Neuronal stem cell (in vitro differentiated cells): ENCODE results near the gene ITGA8.

Experiments
- DNase-seq: peaks from one replicate; pipeline ENCODE4 v3.0.0-alpha.2; 2013; ENCODE audit warnings: low spot score
- H2AFZ ChIP-seq: one replicate; pipeline ENCODE4 v1.6.1; 2013; ENCODE audit warnings: mild to moderate bottlenecking, low read length, inconsistent platforms
- H2AK5ac ChIP-seq: 2 replicates; pipeline ENCODE4 v1.6.1; 2013; ENCODE audit warnings: low read depth, mild to moderate bottlenecking, inconsistent platforms, low read length, moderate library complexity, mixed read lengths
- H2BK120ac ChIP-seq: 2 replicates; pipeline ENCODE4 v1.6.1; 2013; ENCODE audit warnings: low read depth, mild to moderate bottlenecking, inconsistent platforms, low read length, moderate library complexity, mixed read lengths
- H2BK12ac ChIP-seq: one replicate; pipeline ENCODE4 v1.6.1; 2013; ENCODE audit warnings: low read length, inconsistent platforms
- H2BK15ac ChIP-seq: 2 replicates; pipeline ENCODE4 v1.6.1; 2013; ENCODE audit warnings: mild to moderate bottlenecking, low read length, inconsistent platforms, mixed read lengths
- H2BK5ac ChIP-seq: one replicate; pipeline ENCODE4 v1.6.1; 2013; ENCODE audit warnings: inconsistent platforms, mild to moderate bottlenecking, low read length, moderate library complexity
- H3K14ac ChIP-seq: one replicate; pipeline ENCODE4 v1.6.1; 2013; ENCODE audit warnings: low read length, inconsistent platforms
- H3K18ac ChIP-seq: 2 replicates; pipeline ENCODE4 v1.6.1; 2013; ENCODE audit warnings: low read length, inconsistent platforms
- H3K23ac ChIP-seq: 2 replicates; pipeline ENCODE4 v1.6.1; 2013; ENCODE audit warnings: low read depth, mild to moderate bottlenecking, mixed read lengths, low read length, inconsistent platforms; ENCODE audit not compliant: poor library complexity
- H3K27ac ChIP-seq: replicated peaks from 3 replicates; pipeline ENCODE4 v1.5.1; 2013; ENCODE audit warnings: low read length, inconsistent platforms
- H3K27me3 ChIP-seq, 3 experiments: 2 replicates each; pipeline ENCODE4 v1.6.1; 2013; ENCODE audit warnings: low read length in 3 of 3, mild to moderate bottlenecking in 2 of 3, inconsistent platforms in 1 of 3, low read depth in 1 of 3, mixed read lengths in 1 of 3, moderate library complexity in 1 of 3; ENCODE audit not compliant: control insufficient read depth in 3 of 3, insufficient read depth in 3 of 3
- H3K36me3 ChIP-seq, 2 donors: replicated peaks in 1 of 2; 2 replicates each; pipeline ENCODE4 v1.6.1; 2013; ENCODE audit warnings: low read length in 2 of 2; ENCODE audit not compliant: control insufficient read depth in 2 of 2, insufficient read depth in 2 of 2
- H3K4ac ChIP-seq: 2 replicates; pipeline ENCODE4 v1.6.1; 2013; ENCODE audit warnings: inconsistent platforms, mild to moderate bottlenecking, low read length, moderate library complexity
- H3K4me1 ChIP-seq, 2 donors: 1 replicate in 1 of 2; 2 replicates in 1 of 2; pipeline ENCODE4 v1.6.1; 2013; ENCODE audit warnings: low read length in 2 of 2, low read depth in 1 of 2; ENCODE audit not compliant: control insufficient read depth in 2 of 2, insufficient read depth in 1 of 2
- H3K4me2 ChIP-seq: one replicate; pipeline ENCODE4 v1.6.1; 2013; ENCODE audit warnings: mild to moderate bottlenecking, low read length, inconsistent platforms; ENCODE audit not compliant: insufficient read depth, poor library complexity, severe bottlenecking
- H3K4me3 ChIP-seq, 2 donors: 2 replicates each; pipeline ENCODE4 v1.5.1; 2013; ENCODE audit warnings: low read length in 2 of 2, mild to moderate bottlenecking in 2 of 2, inconsistent platforms in 1 of 2, moderate library complexity in 1 of 2
- H3K79me1 ChIP-seq: one replicate; pipeline ENCODE4 v1.6.1; 2013; ENCODE audit warnings: low read depth, mild to moderate bottlenecking, inconsistent platforms, low read length, moderate library complexity
- H3K9ac ChIP-seq: one replicate; pipeline ENCODE4 v1.6.1; 2013; ENCODE audit warnings: mild to moderate bottlenecking, low read depth, low read length, inconsistent platforms; ENCODE audit not compliant: poor library complexity
- H3K9me3 ChIP-seq, 2 donors: replicated peaks in 1 of 2; 2 replicates each; pipeline versions ENCODE3 to v1.6.1; 2013; ENCODE audit warnings: low read length in 2 of 2, mild to moderate bottlenecking in 2 of 2, inconsistent platforms in 1 of 2, low read depth in 1 of 2, mixed read lengths in 1 of 2, moderate library complexity in 1 of 2; ENCODE audit not compliant: control insufficient read depth in 2 of 2, insufficient read depth in 1 of 2
- H4K8ac ChIP-seq: one replicate; pipeline ENCODE4 v1.6.1; 2013; ENCODE audit warnings: low read depth, mild to moderate bottlenecking, inconsistent platforms, low read length, moderate library complexity
- H4K91ac ChIP-seq: one replicate; pipeline ENCODE4 v1.6.1; 2013; ENCODE audit warnings: low read length, low read depth, mild to moderate bottlenecking, inconsistent platforms; ENCODE audit not compliant: poor library complexity
- WGBS, 2 donors: extraction: QIAGEN DNeasy Blood & Tissue Kit; methylation state at CpG; one replicate each; pipeline ENCODE4 v1.1.7; 2013; ENCODE audit warnings: missing lambda C conversion rate in 2 of 2, mixed read lengths in 1 of 2; ENCODE audit not compliant: insufficient read length in 2 of 2, insufficient replicate concordance in 1 of 2; ENCODE audit errors: extremely low coverage in 2 of 2; 5-methylcytosine and 5-hydroxymethylcytosine counted together

Gene ITGA8

DNA sequence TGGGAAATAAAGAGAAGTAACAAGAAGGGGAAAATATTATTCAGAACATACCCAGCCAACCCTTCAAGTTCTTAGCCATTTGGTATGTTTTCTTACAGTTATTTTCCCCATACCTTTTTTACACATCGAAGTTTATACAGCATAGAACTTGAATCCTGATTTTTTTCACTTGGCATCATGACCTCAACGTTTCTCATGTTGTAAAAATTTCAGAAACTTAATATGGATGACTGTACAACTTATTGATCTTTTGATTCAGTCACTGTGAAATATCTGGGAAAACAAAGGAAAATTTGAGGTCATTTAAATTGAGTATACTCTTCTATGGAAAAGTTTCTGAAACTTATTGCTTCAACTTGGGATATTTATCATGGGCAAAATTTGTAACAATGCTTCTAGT is 245.1 kb downstream of the ITGA8 start:
- no peak overlapping the region for H3K4me3 ChIP-seq
- peaks cover 0 to 22% of the 10 kb centered on the region in 2 donors for H3K4me1 ChIP-seq
- no CpG with 5 or more reads among the region's 2 CpGs for WGBS, 2 donors

DNA sequence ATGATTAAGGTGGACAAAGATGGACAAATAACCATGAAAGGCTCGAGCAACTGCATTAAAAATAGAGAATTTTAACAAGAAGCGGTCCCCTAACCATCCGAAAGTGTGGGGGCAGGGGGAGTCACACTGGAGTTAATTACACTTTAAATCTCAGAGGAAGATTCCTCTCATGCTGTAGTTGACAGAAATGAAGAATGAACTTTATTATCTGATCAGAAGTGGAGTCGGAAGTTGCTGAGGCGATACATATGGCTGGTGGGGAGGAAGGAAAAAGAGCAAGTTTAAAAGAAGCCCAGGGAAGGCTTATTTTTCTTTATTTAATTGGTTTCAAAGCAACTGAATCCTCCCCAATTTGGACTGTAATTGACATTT is 246.3 kb downstream of the ITGA8 start:
- DNase-seq, result no peak
- no peak overlapping the region for H2AFZ ChIP-seq
- H3K18ac ChIP-seq, result no peak overlapping the region
- H2AK5ac ChIP-seq, result no peak overlapping the region
- H3K36me3 ChIP-seq, result no peaks in the 10 kb centered on the region
- no peaks in the 10 kb centered on the region for H3K79me1 ChIP-seq
- H3K23ac ChIP-seq, result no peak overlapping the region
- H3K9me3 ChIP-seq, result no peaks in the 10 kb centered on the region
- no peak overlapping the region for H2BK15ac ChIP-seq
- peaks cover 0 to 20% of the 10 kb centered on the region in 2 donors for H3K4me1 ChIP-seq
- H2BK12ac ChIP-seq, result no peak overlapping the region
- no peak overlapping the region for H3K4me2 ChIP-seq
- H3K14ac ChIP-seq, result no peak overlapping the region
- no peak overlapping the region for H2BK120ac ChIP-seq
- peaks cover 0 to 17% (median 0%) of the 10 kb centered on the region in 3 experiments for H3K27me3 ChIP-seq
- no CpG with 5 or more reads among the region's 5 CpGs for WGBS, 2 donors
- no peak overlapping the region for H3K4ac ChIP-seq
- H2BK5ac ChIP-seq, result no peak overlapping the region
- H3K27ac ChIP-seq, result no peak overlapping the region
- no peak overlapping the region for H4K91ac ChIP-seq
- H3K9ac ChIP-seq, result no peak overlapping the region
- no peak overlapping the region for H3K4me3 ChIP-seq
- H4K8ac ChIP-seq, result no peak overlapping the region

More for the DNA sequence above, 245.1 kb downstream of the ITGA8 start:
- no peak overlapping the region for H4K91ac ChIP-seq
- no peak overlapping the region for H2BK12ac ChIP-seq
- H3K9ac ChIP-seq, result no peak overlapping the region
- no peak overlapping the region for H3K27ac ChIP-seq
- no peaks in the 10 kb centered on the region for H3K9me3 ChIP-seq
- no peak overlapping the region for H2BK5ac ChIP-seq
- H3K18ac ChIP-seq, result no peak overlapping the region
- no peak overlapping the region for H3K4me2 ChIP-seq
- H2AK5ac ChIP-seq, result no peak overlapping the region
- H3K14ac ChIP-seq, result no peak overlapping the region
- H2AFZ ChIP-seq, result no peak overlapping the region
- no peak for DNase-seq
- no peak overlapping the region for H3K23ac ChIP-seq
- no peak overlapping the region for H3K4ac ChIP-seq
- H2BK15ac ChIP-seq, result no peak overlapping the region
- H3K36me3 ChIP-seq, result no peaks in the 10 kb centered on the region
- H4K8ac ChIP-seq, result no peak overlapping the region
- H2BK120ac ChIP-seq, result no peak overlapping the region
- H3K27me3 ChIP-seq, result peaks cover 0 to 27% (median 0%) of the 10 kb centered on the region in 3 experiments
- no peaks in the 10 kb centered on the region for H3K79me1 ChIP-seq

DNA sequence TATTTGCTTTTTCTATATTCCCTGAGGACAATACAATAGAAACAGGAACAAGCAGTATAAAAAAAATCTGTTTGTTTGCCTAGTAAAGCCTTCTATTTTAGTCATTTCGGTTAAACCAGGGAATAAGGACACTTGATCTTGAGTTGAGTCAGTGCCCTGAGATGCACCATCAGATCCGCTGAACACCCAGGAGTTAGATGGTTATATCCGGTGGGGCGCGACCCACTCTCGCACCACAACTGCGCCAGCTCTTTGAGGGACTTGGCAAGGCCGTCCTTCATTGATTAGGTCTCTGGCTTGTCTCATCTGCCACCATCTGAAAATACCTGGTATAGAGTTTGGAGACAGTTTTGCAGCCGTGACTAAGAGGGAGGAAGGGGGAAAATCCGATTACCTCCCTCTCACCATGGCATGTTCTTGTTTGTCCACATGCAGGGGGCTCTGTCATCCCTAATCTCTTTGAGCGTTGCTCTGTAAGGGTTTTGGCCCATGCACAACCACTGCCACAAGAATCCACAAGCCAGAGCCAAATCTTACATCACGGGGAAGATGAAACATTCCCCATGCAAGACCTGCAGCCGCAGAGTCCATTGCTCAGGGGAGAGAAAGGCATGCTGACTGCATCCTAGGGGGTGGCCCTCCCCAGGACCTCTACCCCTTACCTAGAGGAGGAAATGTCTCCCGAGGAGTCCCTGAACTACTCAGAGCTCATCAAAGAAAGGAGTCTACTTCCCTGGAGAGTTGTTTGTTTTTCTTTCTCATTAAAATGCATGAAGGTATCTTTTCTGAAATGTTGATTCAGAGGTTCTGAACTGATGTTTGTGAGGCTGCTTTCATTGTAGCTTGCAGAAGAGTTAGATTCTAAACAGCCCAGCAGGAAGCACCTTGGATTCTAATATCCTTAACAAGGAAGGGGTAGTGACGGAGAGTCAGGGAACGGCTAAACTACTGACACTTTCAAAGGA is 247.0 kb downstream of the ITGA8 start:
- Histone ChIP-seq H3K4me2 (no peak overlapping the region), H3K4me3 (no peak overlapping the region), H3K27me3 (peaks cover 0 to 11% (median 0%) of the 10 kb centered on the region in 3 experiments), H3K36me3 (no peaks in the 10 kb centered on the region), H2BK15ac (no peak overlapping the region), H3K27ac (no peak overlapping the region), H3K9me3 (no peaks in the 10 kb centered on the region), H4K91ac (no peak overlapping the region), H3K18ac (peak overlapping the region; percentile 34), H3K4ac (no peak overlapping the region), H3K9ac (no peak overlapping the region), H4K8ac (no peak overlapping the region), H2BK120ac (no peak overlapping the region), H3K14ac (no peak overlapping the region), H2BK5ac (no peak overlapping the region), H3K4me1 (peaks cover 0 to 13% of the 10 kb centered on the region in 2 donors), H3K79me1 (no peaks in the 10 kb centered on the region), H2AK5ac (no peak overlapping the region), H3K23ac (no peak overlapping the region), H2BK12ac (no peak overlapping the region), H2AFZ (no peak overlapping the region)
- DNase-seq, result no peak
- WGBS, 2 donors, result no CpG with 5 or more reads among the region's 16 CpGs

- no CpG with 5 or more reads among the region's 6 CpGs for WGBS, 2 donors
- Histone ChIP-seq H2BK5ac (no peak overlapping the region), H3K9ac (no peak overlapping the region), H3K79me1 (no peaks in the 10 kb centered on the region), H3K27me3 (peaks cover 0 to 13% (median 3%) of the 10 kb centered on the region in 3 experiments), H3K27ac (no peak overlapping the region), H3K4me1 (peaks cover 0 to 13% of the 10 kb centered on the region in 2 donors), H4K91ac (no peak overlapping the region), H2BK15ac (no peak overlapping the region), H3K36me3 (no peaks in the 10 kb centered on the region), H3K4me2 (no peak overlapping the region), H3K9me3 (no peaks in the 10 kb centered on the region), H2AK5ac (no peak overlapping the region), H2AFZ (no peak overlapping the region), H3K4me3 (no peak overlapping the region), H2BK120ac (no peak overlapping the region), H3K14ac (no peak overlapping the region), H3K23ac (no peak overlapping the region), H3K18ac (no peak overlapping the region), H3K4ac (no peak overlapping the region), H2BK12ac (no peak overlapping the region), H4K8ac (no peak overlapping the region)
- no peak for DNase-seq
Observed at GRCh38 chr10:15472008-15472407, 247.7 kb downstream of the ITGA8 start.
